Stimulated activated naive CD8-positive, alpha-beta T cell treated with anti-CD3 and anti-CD28 coated beads, Interleukin-15, Interleukin-2, amounts not matched to agents 100 ng/mL and 50 ng/mL, for 24 hours (primary cell): Measurements from ENCODE around the gene CYLD.

ENCODE experiments used
- H3K27ac Mint-ChIP-seq: one replicate; pipeline ENCODE4 v1.8.0; 2021; ENCODE audit warnings: mild to moderate bottlenecking, mixed read lengths
- H3K27me3 Mint-ChIP-seq: one replicate; pipeline ENCODE4 v1.8.0; 2021; ENCODE audit warnings: mixed read lengths
- H3K36me3 Mint-ChIP-seq: one replicate; pipeline ENCODE4 v1.8.0; 2021; ENCODE audit warnings: low read depth, mixed read lengths
- H3K4me1 Mint-ChIP-seq: one replicate; pipeline ENCODE4 v1.8.0; 2021; ENCODE audit warnings: low read depth, mixed read lengths
- H3K4me3 Mint-ChIP-seq: one replicate; pipeline ENCODE4 v1.8.0; 2021; ENCODE audit warnings: mild to moderate bottlenecking, mixed read lengths
- H3K9me3 Mint-ChIP-seq: one replicate; pipeline ENCODE4 v1.8.0; 2021; ENCODE audit warnings: mixed read lengths

CYLD gene

GRCh38 chr16:50804290-50804907 is 62.5 kb downstream of the CYLD start:
- Mint-ChIP-seq H3K27ac (no peak overlapping the region), H3K4me3 (no peak overlapping the region), H3K36me3 (no peaks in the 10 kb centered on the region), H3K9me3 (no peaks in the 10 kb centered on the region), H3K27me3 (no peaks in the 10 kb centered on the region), H3K4me1 (peaks cover 19% of the 10 kb centered on the region)

- Mint-ChIP-seq H3K36me3 (no peaks in the 10 kb centered on the region), H3K27me3 (no peaks in the 10 kb centered on the region), H3K4me3 (peak overlapping the region; percentile 72), H3K4me1 (peaks cover 24% of the 10 kb centered on the region), H3K27ac (peak overlapping the region; percentile 16), H3K9me3 (no peaks in the 10 kb centered on the region)
Observed at GRCh38 chr16:50806099-50807062, 64.5 kb downstream of the CYLD start.

- Mint-ChIP-seq H3K4me3 (no peak overlapping the region), H3K4me1 (peaks cover 24% of the 10 kb centered on the region), H3K27ac (no peak overlapping the region)
Observed at GRCh38 chr16:50808929-50809538, 67.1 kb downstream of the CYLD start.

GRCh38 chr16:50809561-50809960 is 67.7 kb downstream of the CYLD start:
- no peak overlapping the region for H3K4me3 Mint-ChIP-seq
- H3K4me1 Mint-ChIP-seq, result peaks cover 24% of the 10 kb centered on the region
- H3K36me3 Mint-ChIP-seq, result no peaks in the 10 kb centered on the region
- no peaks in the 10 kb centered on the region for H3K27me3 Mint-ChIP-seq
- no peaks in the 10 kb centered on the region for H3K9me3 Mint-ChIP-seq
- no peak overlapping the region for H3K27ac Mint-ChIP-seq

More at GRCh38 chr16:50808929-50809538, 67.1 kb downstream of the CYLD start:
- Mint-ChIP-seq H3K9me3 (no peaks in the 10 kb centered on the region), H3K36me3 (no peaks in the 10 kb centered on the region), H3K27me3 (no peaks in the 10 kb centered on the region)

GRCh38 chr16:50810241-50810965 is 68.5 kb downstream of the CYLD start:
- Mint-ChIP-seq H3K4me3 (no peak overlapping the region), H3K9me3 (no peaks in the 10 kb centered on the region), H3K36me3 (no peaks in the 10 kb centered on the region), H3K27ac (no peak overlapping the region), H3K27me3 (no peaks in the 10 kb centered on the region), H3K4me1 (peaks cover 24% of the 10 kb centered on the region)

GRCh38 chr16:50812046-50812445 is 70.2 kb downstream of the CYLD start:
- no peak overlapping the region for H3K4me3 Mint-ChIP-seq
- no peaks in the 10 kb centered on the region for H3K9me3 Mint-ChIP-seq
- peaks cover 11% of the 10 kb centered on the region for H3K4me1 Mint-ChIP-seq
- no peaks in the 10 kb centered on the region for H3K27me3 Mint-ChIP-seq
- no peaks in the 10 kb centered on the region for H3K36me3 Mint-ChIP-seq
- H3K27ac Mint-ChIP-seq, result no peak overlapping the region

GRCh38 chr16:50812876-50813466 is 71.1 kb downstream of the CYLD start:
- H3K4me3 Mint-ChIP-seq, result no peak overlapping the region
- no peaks in the 10 kb centered on the region for H3K27me3 Mint-ChIP-seq
- no peaks in the 10 kb centered on the region for H3K9me3 Mint-ChIP-seq
- peaks cover 11% of the 10 kb centered on the region for H3K4me1 Mint-ChIP-seq
- no peaks in the 10 kb centered on the region for H3K36me3 Mint-ChIP-seq
- no peak overlapping the region for H3K27ac Mint-ChIP-seq

- Mint-ChIP-seq H3K27me3 (no peaks in the 10 kb centered on the region), H3K4me1 (peaks cover 8% of the 10 kb centered on the region), H3K9me3 (no peaks in the 10 kb centered on the region), H3K4me3 (no peak overlapping the region), H3K27ac (no peak overlapping the region), H3K36me3 (no peaks in the 10 kb centered on the region)
Observed at GRCh38 chr16:50814052-50814451, 72.2 kb downstream of the CYLD start.

- Mint-ChIP-seq H3K9me3 (no peaks in the 10 kb centered on the region), H3K27me3 (no peaks in the 10 kb centered on the region), H3K4me3 (no peak overlapping the region), H3K4me1 (peaks cover 3% of the 10 kb centered on the region), H3K27ac (no peak overlapping the region), H3K36me3 (no peaks in the 10 kb centered on the region)
Observed at GRCh38 chr16:50814541-50814940, 72.7 kb downstream of the CYLD start.

- H3K27ac Mint-ChIP-seq, result no peak overlapping the region
- H3K4me1 Mint-ChIP-seq, result no peaks in the 10 kb centered on the region
- no peaks in the 10 kb centered on the region for H3K27me3 Mint-ChIP-seq
- H3K4me3 Mint-ChIP-seq, result no peak overlapping the region
- no peaks in the 10 kb centered on the region for H3K9me3 Mint-ChIP-seq
- H3K36me3 Mint-ChIP-seq, result no peaks in the 10 kb centered on the region
Observed at GRCh38 chr16:50815382-50815781, 73.5 kb downstream of the CYLD start.

- Mint-ChIP-seq H3K4me1 (no peaks in the 10 kb centered on the region), H3K27ac (no peak overlapping the region), H3K9me3 (no peaks in the 10 kb centered on the region), H3K27me3 (no peaks in the 10 kb centered on the region), H3K4me3 (no peak overlapping the region), H3K36me3 (no peaks in the 10 kb centered on the region)
Observed at GRCh38 chr16:50816901-50817555, 75.1 kb downstream of the CYLD start.

GRCh38 chr16:50818380-50818779 is 76.5 kb downstream of the CYLD start:
- H3K27ac Mint-ChIP-seq, result no peak overlapping the region
- H3K9me3 Mint-ChIP-seq, result no peaks in the 10 kb centered on the region
- no peaks in the 10 kb centered on the region for H3K27me3 Mint-ChIP-seq
- H3K36me3 Mint-ChIP-seq, result no peaks in the 10 kb centered on the region
- no peak overlapping the region for H3K4me3 Mint-ChIP-seq
- no peaks in the 10 kb centered on the region for H3K4me1 Mint-ChIP-seq

GRCh38 chr16:50819706-50820105 is 77.8 kb downstream of the CYLD start:
- Mint-ChIP-seq H3K4me3 (no peak overlapping the region), H3K27me3 (peaks cover 9% of the 10 kb centered on the region), H3K36me3 (no peaks in the 10 kb centered on the region)

GRCh38 chr16:50820225-50820624 is 78.3 kb downstream of the CYLD start:
- H3K4me3 Mint-ChIP-seq, result no peak overlapping the region
- H3K36me3 Mint-ChIP-seq, result no peaks in the 10 kb centered on the region
- peaks cover 12% of the 10 kb centered on the region for H3K27me3 Mint-ChIP-seq
- no peak overlapping the region for H3K27ac Mint-ChIP-seq
- H3K4me1 Mint-ChIP-seq, result no peaks in the 10 kb centered on the region
- H3K9me3 Mint-ChIP-seq, result no peaks in the 10 kb centered on the region

More at GRCh38 chr16:50819706-50820105, 77.8 kb downstream of the CYLD start:
- Mint-ChIP-seq H3K9me3 (no peaks in the 10 kb centered on the region), H3K4me1 (no peaks in the 10 kb centered on the region), H3K27ac (no peak overlapping the region)
